Muscle of arm (tissue), 14 donors: ENCODE measurements around the gene SMG6. TPM values are rescaled to one million over a fixed set of nuclear protein-coding genes. Genes with fewer than 3 reads are reported as not detected.

Experiments
- DNase-seq: peaks from one replicate; pipeline ENCODE4 v3.0.0-alpha.2; 2013
- long read RNA-seq, 11 donors: transcript quantifications; one replicate each; lab custom pipeline, GENCODE V29; 2026
- polyA plus RNA-seq, 12 donors: library from polyadenylated mRNA; unstranded; fragments of 120-200 nt; gene quantifications; one replicate each; pipeline ENCODE4 v1.2.1, GENCODE V29; 2013; ENCODE audit not compliant: insufficient read length in 12 of 12

Gene SMG6
- polyA plus RNA-seq, result 10 to 100 TPM in 11 of 12 donors, not detected in 1; 12.2 to 33.6 (median 18.2) TPM
- long read RNA-seq, donor 1, transcript SMG6-215 (1 exons, 2,419 nt), result major isoform, 18 of 25 reads
- long read RNA-seq, donor 1, partial matches to known transcripts, result 6 of 25 reads
- long read RNA-seq, donor 1, other reads (novel, unspliced or antisense), result 0 of 25 reads
- long read RNA-seq, donor 2, transcript SMG6-215 (1 exons, 2,419 nt), result major isoform, 12 of 12 reads
- long read RNA-seq, donor 2, partial matches to known transcripts, result 0 of 12 reads
- long read RNA-seq, donor 2, other reads (novel, unspliced or antisense), result 0 of 12 reads
- long read RNA-seq, donor 3, transcript SMG6-215 (1 exons, 2,419 nt), result major isoform, 6 of 7 reads
- long read RNA-seq, donor 3, partial matches to known transcripts, result 0 of 7 reads
- long read RNA-seq, donor 3, other reads (novel, unspliced or antisense), result 0 of 7 reads
- long read RNA-seq, donor 4, transcript SMG6-215 (1 exons, 2,419 nt), result major isoform, 5 of 5 reads
- long read RNA-seq, donor 4, partial matches to known transcripts, result 0 of 5 reads
- long read RNA-seq, donor 4, other reads (novel, unspliced or antisense), result 0 of 5 reads
- long read RNA-seq, donor 5, transcript SMG6-215 (1 exons, 2,419 nt), result major isoform, 15 of 31 reads
- long read RNA-seq, donor 5, partial matches to known transcripts, result 16 of 31 reads
- long read RNA-seq, donor 5, other reads (novel, unspliced or antisense), result 0 of 31 reads
- long read RNA-seq, donor 6, full-length matches to known transcripts, result 15 of 15 reads
- long read RNA-seq, donor 6, partial matches to known transcripts, result 0 of 15 reads
- long read RNA-seq, donor 6, other reads (novel, unspliced or antisense), result 0 of 15 reads
- long read RNA-seq, donor 7, transcript SMG6-215 (1 exons, 2,419 nt), result major isoform, 10 of 10 reads
- long read RNA-seq, donor 7, partial matches to known transcripts, result 0 of 10 reads
- long read RNA-seq, donor 7, other reads (novel, unspliced or antisense), result 0 of 10 reads
- long read RNA-seq, donor 8, transcript SMG6-215 (1 exons, 2,419 nt), result major isoform, 15 of 21 reads
- long read RNA-seq, donor 8, partial matches to known transcripts, result 6 of 21 reads
- long read RNA-seq, donor 8, other reads (novel, unspliced or antisense), result 0 of 21 reads
- long read RNA-seq, donor 9, transcript SMG6-215 (1 exons, 2,419 nt), result major isoform, 7 of 8 reads
- long read RNA-seq, donor 9, partial matches to known transcripts, result 0 of 8 reads
- long read RNA-seq, donor 9, other reads (novel, unspliced or antisense), result 0 of 8 reads
- long read RNA-seq, donor 10, full-length matches to known transcripts, result 11 of 11 reads
- long read RNA-seq, donor 10, partial matches to known transcripts, result 0 of 11 reads
- long read RNA-seq, donor 10, other reads (novel, unspliced or antisense), result 0 of 11 reads
- long read RNA-seq, donor 11, full-length matches to known transcripts, result 15 of 15 reads
- long read RNA-seq, donor 11, partial matches to known transcripts, result 0 of 15 reads
- long read RNA-seq, donor 11, other reads (novel, unspliced or antisense), result 0 of 15 reads

DNA sequence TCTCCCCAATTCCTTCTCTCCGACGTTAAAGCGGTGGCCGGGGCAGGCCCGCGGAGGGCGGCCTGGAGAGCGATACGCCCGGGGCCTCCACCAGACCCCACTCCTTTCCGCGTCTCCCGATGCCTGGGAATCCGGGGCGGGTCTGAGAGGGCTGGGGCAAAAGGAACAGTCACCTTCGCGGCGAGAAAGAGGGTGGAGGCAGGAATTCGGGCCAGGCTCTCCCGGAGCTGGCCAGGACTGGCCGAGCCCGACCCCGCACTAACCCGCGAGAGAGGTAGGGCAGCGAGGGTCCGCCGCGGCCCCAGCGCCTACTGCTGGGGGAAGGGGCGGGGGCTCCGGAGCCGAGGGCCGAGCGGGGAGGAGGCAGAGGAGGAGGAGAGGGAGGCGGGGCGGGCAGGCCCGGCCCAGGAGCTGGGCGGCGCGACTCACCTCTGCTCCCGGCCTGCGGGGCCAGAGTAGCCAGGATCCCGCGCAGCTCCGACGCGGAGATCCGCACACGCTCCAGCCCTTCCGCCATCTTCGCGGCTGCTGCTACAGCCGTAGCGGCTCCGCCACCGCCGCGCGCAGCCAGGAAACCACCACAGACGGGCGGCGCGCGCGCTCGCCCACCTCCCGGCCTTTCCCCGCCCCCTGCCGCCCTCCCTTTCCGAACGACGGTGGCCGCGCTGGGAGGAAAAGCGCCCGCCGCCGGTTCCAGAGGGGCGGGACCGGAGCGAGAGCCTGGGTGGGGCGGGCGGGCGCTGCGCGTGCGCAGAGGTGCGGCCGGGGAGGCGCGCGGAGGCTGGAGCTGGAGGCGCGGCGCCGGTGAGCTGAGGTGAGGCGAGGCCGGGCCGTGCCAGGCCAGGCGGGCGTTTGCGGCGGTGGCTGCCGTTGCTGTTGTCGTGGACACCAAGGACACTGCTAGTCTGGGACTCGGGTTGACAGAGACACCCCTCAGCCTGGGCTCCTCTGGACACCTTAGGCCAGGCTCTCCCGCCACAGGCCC is at the start of gene SMG6, which contains the start of gene SRR:
Gene SMG6 (minus strand): TSS at position 582 of the 985 bp plus-strand sequence. CDS start 65 bp downstream, at position 517.
Gene SRR (plus strand): TSS at position 747 of the 985 bp plus-strand sequence. CDS start 11,611 bp downstream, outside the sequence.
- DNase-seq, result peak; percentile 90

DNA sequence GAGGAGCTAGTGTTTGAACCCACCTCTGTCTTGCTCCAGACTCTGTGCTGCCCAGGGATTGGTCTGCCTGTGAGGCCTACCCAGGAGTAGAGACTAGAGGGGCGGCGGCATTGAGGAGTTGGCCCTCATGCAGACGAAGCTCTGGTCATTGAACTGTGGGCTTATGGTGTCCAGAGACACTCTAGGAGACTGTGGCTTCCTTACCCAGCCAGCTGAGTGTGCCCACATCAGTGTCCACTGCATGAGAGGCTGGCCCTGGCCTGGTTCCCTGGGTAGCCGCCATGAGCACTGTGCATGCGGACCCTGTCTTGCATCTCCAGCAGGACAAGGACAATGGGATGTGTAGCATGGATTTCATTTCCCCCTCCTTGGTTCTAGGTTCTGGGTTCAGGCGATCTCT is 47.7 kb upstream of the SMG6 start:
- DNase-seq, result no peak

DNA sequence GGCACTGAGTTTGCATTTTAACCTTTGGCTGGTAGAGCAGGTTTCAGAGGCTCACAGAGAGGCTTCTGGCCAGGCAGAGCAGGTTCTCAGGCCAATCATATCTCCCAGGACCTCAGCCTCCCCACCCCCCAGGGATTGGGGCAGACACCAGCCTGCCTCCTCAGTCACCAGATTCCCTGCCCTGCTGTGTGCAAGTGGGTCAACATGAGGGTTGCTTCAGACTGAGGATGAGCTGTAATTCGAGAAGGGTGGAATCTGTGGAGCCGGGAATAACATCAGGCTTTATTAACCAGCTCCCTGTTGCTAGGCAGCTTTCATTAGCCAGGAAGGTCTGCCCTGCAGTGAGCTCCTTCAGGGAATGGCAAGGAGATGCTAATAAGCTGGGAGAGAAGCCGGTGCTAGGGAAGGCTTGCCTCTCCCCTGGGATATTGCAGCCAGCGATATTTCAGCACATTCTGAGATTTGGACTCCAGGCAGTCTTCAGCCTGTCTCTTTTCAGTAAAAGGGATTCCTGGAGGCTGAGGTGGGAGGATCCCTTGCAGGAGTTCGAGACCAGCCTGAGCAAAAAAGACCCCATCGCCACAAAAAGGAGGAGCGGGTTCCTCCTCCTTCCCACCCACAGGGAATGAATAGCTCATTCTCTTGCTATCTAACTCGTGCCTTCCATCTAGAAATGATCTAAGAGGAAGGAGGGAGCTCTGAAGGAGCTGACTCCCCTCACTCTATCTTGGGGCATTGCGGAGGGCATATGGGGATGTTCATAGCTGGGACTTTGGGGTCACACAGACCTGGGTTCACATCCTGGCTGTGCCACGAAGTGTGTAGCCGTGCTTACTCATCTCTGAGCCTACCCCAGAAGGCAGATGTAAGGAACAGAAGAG is 44.5 kb upstream of the SMG6 start:
- DNase-seq, result no peak

DNA sequence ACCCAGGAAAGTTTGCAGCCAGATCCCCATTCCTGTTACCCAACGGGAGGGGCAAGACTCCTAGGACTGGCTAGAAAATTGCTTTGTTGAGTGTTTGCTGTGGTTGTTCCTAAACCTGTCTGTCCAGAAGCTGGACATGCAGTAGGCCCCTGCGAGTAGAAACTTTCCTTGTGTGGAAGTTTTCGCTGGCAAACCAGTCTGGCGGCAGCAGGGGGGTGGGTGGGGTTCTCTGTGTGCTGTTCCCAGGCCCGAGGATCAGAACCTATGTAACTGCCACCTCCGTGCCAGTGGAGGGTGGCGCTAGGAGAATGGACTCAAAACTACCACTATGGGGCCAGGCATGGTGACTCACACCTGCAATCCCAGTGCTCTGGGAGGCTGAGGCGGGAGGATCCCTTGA is 42.9 kb upstream of the SMG6 start:
- DNase-seq, result no peak

DNA sequence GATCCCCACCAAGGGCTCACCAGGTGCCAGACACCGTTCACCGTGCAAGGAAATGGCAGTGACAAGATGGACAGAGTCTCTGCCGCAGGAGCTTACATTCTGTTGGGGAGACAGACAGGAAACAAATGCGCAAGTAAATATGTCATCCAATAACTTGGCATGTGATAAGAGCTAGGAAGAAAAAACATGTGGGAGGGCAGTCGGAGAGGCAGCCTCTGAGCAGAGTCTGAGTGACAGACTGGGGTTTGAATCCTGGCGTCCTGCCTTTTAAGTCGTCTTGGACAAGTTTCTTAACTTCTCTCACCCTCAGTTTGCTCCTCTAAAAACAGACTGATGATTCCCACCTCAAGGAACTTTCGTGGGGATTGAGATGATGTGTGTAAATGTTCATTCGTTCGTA is 40.9 kb upstream of the SMG6 start:
- no peak for DNase-seq

DNA sequence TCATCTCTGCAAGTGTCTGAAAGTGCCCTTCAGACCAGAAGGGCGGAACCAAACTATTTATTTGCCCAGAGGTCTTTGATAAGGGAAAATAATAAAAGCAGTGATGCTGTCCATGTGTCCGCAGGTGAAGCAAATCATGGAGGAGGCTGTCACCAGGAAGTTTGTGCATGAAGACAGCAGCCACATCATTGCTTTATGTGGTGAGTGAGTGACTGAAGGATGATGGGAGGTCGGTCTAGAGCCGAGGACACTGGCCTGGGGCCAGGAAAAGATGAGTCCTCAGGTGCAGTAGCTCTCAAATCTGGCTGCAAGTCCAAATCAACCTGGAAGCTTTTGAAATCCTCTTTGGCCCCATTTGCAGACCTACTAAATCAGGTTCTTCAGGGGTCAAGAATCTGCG is 39.8 kb upstream of the SMG6 start:
- no peak for DNase-seq

DNA sequence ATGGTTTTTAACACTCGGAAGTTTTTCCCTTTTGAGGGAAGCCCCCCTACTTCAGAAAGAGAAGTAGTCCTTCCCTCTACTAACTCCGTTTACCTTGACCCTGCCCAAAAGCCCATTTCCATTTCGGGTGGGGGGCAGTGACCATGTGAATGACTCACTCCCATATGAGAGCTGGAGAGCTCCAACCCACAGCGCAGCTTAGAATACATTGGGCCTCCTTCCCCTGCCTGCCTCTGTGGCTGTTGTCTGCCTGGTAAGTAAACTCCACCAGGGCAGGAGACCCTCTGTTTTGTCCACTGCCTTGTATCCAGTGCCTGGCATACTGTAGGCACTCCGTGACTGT is 34.7 kb upstream of the SMG6 start:
- no peak for DNase-seq

DNA sequence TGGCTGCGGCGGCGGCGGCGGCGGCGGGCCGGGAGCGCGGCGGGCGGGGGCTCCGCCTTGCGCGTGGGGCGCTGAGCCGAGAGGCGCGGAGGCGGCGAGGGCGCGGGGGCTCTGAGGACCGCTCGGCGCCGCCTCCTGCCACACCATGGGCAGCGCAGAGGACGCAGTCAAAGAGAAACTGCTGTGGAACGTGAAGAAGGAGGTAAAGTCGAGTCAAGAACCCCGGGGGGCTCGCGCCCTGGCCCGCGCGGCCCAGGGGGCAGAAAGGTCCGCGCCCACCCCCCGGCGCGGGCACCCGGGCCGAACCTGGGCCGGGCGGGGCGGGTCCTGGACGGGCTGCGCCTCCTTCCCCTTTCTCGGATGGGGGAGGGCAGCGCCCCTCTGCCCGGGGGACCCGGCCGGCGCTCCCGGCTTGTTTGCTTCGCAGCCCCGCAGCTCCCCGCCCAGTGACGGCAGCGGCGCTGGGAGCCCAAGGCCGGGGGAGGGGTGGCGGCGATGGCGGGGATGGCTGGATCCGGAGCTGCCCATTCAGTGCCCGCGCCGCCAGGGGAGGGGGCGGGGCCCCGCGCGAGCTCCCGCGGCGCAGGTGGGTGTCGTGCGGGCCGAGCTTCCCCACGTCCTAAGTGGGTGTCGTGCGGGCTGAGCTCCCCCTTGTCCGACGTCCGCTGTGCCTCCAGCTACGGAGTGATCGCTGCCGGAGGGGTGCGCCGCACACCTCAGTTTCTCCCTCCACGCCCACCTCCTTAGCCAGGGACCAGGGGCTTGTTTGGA is 34.1 kb upstream of the SMG6 start:
- DNase-seq, result peak; percentile 21

DNA sequence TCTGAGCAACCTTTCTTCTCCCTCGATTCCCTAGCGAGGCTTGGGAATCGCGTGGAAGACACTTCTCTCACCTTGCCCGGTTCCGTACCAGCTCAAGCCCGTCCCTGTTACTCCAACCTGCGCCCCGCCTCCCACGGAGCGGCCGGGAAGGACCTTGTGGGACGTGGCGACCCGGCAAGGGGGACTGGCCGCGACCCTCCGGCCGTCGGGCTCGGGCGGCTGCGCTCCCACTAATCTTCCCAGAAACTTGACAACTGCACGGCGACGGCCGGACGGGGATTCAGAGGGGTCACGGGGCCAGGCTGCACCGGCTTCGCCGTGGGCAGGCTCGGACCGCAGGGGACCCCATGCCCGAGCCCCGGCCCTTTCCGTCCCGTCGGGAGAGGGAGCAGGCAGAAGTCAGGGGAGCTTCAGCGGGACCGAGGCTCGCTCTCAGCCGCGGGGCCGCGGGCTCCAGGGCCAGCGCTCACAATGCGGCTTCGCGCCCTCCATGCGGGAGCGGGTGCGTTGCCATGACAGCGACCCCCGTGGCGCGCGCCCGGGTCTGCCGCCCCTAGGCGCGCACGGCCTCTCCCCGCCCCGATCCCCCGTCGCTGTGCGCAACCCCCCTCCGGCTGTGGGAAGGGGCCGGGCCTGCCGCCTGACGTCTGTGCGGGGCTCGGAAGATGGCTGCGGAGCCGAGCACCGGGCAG is 33.4 kb upstream of the SMG6 start, which contains the start of gene SGSM2:
Gene SGSM2 (plus strand): TSS at position 650 of the 692 bp plus-strand sequence. CDS start 188 bp downstream, outside the sequence.
- DNase-seq, result peak; percentile 57

DNA sequence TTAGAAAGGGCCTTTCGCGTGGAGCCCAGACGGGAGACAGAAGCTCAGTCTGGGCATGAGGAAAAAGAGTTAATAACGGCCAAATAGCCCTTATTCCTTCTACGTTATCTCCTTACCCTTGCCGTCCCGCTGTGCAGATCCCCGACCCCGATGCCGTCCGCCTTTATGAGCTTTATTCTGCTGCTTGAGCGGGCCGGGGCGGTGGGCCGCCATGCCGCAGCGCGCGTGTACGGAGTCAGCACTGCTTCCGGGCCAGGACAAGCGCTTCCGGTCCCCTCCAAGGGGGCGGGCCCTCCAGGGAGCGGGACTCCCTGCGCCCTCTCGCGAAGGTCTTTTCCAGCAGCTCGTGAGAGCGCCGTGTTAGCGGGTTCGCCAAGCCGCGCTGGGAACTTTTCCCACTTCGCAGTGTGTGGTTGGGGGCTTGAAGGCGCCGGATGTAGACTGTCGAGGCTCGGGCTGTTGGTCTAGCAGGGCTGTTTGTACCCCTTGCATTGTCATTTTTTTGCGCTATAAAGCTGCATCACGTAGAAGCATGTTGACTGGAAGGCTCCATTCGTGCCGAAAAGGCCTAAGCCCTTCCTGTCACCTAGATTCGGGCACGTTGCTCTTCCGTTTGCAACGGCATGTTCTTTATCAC is 32.7 kb upstream of the SMG6 start, which contains the start of gene TSR1:
Gene TSR1 (minus strand): TSS at position 243 of the 637 bp plus-strand sequence. CDS start 30 bp downstream, at position 213.
- peak; percentile 93 for DNase-seq

DNA sequence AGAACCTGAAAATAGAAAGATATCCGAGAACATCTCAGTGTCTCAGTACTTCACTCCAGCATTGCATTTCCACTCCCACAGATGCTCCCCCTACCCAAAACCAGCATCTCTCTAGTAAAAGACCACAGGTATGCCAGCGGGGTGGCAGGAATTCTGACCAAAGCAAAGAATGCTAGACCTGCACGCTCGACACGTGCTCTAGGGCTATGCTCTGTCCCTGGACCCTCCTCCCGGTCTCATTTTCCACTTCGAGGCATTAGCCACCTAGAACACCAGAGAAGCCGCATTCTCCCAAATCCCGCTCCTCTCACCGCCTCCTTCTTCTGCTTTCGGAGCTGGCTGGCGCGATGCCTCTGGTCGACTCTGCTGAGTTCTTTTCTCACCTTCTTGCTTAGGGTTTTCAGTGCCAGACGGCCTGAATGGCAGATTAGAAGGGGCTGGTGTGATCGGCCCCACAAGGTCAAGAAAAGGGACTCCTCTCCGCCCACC is 32.2 kb upstream of the SMG6 start:
- DNase-seq, result no peak

DNA sequence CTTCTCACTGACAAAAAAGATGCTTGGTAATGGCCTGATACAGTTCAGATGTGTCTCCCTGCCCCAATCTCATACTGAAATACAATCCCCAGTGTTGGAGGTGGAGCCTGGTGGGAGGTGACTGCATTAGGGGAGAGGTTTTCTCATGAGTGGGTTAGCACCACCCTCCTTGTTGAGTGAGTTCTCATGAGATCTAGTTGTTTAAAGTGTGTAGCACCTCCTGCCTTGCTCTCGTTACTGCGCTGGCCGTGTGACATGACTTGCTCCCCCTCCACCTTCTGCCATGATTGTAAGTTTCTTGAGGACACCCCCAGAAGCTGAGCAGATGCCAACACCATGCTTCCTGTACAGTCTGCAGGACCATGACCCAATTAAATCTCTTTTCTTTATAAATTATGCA is 27.7 kb upstream of the SMG6 start:
- no peak for DNase-seq

DNA sequence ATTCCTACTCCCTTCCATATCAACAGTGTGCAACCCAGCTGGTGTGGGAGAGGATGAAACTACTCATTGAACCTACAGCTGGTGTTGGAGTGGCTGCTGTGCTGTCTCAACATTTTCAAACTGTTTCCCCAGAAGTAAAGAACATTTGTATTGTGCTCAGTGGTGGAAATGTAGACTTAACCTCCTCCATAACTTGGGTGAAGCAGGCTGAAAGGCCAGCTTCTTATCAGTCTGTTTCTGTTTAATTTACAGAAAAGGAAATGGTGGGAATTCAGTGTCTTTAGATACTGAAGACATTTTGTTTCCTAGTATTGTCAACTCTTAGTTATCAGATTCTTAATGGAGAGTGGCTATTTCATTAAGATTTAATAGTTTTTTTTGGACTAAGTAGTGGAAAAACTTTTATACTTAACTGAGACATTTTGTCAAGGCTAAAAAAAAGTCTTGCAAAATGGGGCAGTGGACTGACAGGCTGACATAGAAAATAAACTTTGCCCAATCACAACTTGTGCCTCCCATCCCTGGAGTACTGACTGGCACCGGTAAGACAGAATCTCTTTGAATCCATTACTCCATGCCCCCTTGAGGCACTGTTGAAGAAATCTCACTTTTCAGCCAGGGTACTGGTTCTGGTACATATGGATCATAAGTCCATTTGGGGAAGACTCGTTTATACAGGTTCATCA is 20.2 kb upstream of the SMG6 start:
- DNase-seq, result no peak

DNA sequence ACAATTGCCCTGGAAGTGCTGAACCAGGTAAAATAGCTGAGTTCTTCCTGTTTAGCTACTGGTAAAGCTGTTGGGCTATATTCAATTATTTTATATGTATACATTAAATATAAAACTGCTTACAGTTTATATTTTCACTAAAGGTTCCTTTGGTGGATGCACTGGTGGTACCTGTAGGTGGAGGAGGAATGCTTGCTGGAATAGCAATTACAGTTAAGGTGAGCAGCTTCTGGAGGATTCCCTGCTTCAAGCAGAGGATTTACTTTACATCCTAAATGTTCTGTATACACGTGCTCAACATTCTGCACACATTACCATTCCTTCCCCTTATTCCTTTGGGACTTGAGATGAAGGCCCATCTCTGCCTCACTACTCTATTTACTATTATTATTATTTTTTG is 17.8 kb upstream of the SMG6 start:
- DNase-seq, result no peak

DNA sequence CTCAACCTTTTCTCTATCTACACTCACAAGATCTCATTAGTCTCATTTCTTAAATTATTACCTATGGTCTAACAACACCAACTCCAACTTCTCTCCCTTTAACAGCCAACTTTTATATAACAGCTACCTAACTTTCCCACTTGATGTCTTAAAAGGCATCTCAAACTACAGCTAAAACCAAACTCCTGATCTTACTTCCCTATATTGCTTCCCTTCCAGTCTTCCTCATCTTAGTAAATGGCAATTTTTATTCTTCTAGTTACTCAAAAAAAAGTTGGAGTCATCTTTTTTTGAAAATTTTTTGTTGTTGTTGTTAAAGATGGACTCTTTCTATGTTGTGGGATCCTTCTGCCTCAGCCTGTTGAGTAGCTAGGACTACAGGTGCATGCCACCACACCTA is 15.5 kb upstream of the SMG6 start:
- DNase-seq, result no peak

DNA sequence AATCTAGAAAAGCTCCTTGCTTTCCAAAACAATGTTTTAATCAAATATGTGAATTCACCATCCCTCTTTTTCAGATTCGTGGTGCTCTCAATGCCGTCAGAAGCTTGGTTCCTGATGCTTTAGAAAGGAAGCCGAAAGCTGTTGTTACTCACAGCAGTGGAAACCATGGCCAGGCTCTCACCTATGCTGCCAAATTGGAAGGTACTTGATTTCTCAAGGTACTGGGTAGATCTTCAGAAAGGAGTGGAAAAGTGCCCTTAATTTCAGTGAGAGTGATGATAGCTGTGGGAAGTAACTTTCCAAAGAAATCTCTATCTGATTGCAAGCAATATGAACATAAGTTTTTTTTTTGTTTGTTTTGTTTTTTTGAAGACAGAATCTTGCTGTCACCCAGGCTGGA is 14.2 kb upstream of the SMG6 start:
- no peak for DNase-seq
